Erythroblast (primary cell): ENCODE results near the gene KCNJ16.

Source experiments
- DNase-seq, 2 experiments: peaks; one replicate each; lab custom pipeline; 2025; lab: John Stamatoyannopoulos, UW
- GATA1 ChIP-seq: IDR thresholded peaks from 2 replicates; pipeline ENCODE4 v1.6.1; 2011; ENCODE audit warnings: low read depth, mild to moderate bottlenecking, control low read depth, low read length, moderate library complexity
- POLR2A ChIP-seq: IDR thresholded peaks from 2 replicates; pipeline ENCODE4 v1.6.1; 2011; ENCODE audit warnings: mild to moderate bottlenecking, low read length

Gene KCNJ16

DNA sequence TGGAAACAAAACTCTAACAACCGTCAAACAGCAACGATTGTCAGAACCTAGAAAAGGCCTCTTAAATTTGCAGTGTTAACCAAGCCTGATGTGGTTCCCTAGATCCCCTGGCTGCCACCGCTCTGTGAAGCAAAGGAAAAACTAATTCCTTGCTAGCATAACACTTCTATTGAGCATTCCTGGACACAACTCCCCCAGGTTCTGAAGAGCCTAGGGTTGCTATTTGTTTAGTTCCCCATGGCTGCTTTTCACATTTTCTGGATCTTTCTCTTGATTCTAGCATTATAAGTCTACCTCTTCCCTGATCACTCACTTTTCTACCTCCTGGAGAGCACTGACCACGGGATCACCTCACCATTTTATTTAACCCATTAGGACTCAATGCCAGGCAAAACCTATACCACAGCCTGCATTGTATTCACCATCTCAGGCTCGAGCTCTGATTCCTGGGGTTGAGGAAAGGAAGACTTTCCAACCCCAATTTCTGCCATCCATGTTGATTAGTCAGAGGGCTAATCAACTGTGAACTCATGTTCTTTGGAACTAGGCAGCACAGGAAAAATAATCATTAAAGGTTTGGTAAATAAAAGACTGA, 692 bp upstream of the KCNJ16 start:
- no peak for TF ChIP-seq GATA1
- no peak for DNase-seq

DNA sequence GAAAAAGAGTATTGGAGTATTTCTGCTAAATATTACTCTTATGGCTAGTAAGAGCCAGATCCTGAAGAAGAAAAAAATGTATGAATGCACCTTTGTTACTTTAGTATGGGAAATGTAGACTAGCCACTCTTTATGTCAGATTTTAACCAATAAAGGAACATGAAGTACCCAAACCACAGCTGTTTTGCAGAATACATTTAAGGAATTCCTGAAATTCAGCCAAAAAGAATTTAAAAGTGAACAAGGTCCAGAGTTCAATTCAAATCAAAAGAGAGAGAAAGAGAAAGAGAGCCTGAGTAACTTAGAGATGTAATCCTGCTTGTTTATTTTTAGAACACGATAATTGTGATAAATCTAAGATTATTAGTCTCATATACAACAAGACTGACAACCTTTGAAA, 1.2 kb downstream of the KCNJ16 start:
- no peak for DNase-seq
- TF ChIP-seq GATA1 (no peak), POLR2A (no peak)

DNA sequence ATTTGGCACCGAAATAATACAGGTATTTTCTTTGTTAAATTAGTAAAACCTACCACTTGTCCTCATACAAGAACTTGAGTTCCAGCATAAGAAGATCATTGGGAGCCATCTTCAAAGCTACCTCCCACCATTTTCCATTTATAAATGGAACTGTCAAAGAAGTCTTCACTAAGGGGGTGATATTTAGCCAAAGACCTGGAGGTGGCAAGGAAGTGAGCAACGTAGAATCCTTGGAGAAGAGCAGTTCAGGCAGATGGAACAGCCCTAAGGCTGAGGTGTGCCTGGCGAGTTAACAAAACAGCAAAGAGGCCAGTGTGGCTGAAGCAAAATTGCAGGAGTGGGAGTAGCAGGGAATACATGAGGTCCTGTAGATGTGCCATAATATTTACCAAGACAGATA, 1.8 kb downstream of the KCNJ16 start:
- TF ChIP-seq POLR2A, result no peak
- TF ChIP-seq GATA1, result no peak
- DNase-seq, result no peak

DNA sequence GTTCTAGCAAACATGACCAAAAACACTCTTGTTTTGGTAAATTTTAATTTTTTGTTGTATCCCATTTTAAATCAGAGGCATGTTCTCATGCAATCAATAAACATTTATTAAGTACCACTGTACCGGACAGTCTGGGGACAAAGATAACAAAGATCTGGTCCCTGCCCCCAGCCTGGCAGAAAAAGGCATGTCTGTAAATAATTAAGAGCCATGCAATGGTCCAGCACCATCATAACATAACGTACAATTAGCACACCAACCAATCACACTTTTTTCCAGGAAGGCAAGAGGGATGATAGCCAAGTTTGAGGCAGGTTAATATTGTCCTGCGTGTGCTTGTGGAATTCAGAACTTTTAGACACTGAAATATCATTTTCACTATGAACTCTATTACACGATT, 3.5 kb downstream of the KCNJ16 start:
- TF ChIP-seq POLR2A (no peak), GATA1 (no peak)
- DNase-seq, result no peak

DNA sequence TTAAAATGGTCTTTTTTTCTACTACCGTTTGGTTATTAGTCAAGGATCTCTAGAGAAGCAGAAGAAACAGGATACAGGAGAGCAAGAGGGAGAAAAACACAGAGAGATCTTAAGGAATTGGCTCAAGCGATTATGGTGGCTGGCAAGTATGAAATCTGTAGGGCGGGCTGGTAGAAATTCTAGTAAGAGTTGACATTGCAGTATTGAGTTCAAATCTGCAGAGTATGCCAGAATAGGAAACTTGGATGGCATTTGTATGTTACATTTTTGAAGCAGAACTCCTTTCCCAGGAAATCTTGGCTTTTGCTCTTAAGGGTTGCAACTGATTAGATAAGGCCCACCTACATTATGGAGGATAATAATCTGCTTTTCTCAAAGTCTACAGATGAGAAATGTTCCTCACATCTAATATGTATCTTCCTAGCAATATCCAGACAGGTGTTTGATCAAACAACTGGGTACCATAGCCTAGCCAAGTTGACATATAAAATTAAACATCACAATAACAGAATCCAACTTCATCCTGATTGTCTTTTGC, 4.0 kb downstream of the KCNJ16 start:
- TF ChIP-seq GATA1 (no peak), POLR2A (no peak)
- DNase-seq, result no peak

DNA sequence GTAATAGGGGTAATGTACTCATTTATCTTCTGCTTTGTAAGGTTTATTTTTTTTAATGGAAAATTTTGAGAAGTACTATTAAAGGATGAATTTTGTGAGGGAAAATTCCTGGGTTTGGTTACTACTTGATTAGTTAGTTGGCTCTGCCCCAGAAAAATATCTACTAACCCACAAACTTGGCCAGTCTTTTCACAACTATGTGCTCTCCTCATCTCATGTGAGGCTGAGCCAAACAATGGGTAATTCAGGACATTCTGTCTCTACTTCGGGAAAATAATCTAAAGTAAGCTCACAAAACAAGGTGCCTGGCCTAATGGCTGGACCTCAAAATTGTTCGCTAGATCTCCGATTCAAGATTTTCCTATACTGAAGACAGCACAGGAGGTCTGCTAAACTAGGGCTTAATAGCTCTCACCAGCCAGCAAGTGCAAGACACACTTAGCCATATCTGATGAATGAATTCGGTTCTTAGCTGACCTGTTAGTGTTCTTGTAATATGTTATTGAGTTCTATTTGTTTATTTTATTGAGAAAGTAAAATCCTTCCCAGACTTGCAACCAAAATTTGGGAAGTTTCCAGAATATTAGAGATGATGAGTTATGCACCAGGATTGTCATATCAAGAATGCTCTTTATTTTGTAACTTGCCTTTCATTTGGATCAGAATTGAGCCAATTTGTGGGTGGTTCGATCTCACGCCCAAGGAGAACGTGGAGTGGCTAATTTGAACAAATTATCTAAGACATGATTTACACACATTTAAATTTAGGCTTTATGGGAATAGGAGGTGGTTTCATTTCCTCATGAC, 5.7 kb downstream of the KCNJ16 start:
- TF ChIP-seq POLR2A, result no peak
- DNase-seq, result no peak

DNA sequence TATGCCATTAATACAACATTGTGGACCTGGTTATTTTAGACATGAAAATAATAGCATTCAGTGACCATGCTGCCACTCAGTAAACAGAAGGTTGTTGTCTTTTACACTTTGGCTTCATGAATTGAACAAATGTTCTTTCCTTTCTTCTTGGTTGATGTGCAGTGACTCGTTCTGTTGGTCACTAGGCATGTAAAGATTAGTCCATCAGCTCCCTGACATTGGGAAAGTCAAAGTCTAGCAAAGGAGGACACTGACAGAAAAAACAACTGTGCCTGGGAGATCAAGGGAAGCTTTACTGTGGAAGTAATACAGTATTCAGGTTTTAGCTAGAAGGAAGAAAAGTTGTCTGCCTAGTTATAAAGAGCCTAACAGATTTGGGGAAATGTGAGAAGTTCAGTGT, 6.9 kb downstream of the KCNJ16 start:
- TF ChIP-seq POLR2A, result no peak
- no peak for TF ChIP-seq GATA1
- DNase-seq, result no peak

DNA sequence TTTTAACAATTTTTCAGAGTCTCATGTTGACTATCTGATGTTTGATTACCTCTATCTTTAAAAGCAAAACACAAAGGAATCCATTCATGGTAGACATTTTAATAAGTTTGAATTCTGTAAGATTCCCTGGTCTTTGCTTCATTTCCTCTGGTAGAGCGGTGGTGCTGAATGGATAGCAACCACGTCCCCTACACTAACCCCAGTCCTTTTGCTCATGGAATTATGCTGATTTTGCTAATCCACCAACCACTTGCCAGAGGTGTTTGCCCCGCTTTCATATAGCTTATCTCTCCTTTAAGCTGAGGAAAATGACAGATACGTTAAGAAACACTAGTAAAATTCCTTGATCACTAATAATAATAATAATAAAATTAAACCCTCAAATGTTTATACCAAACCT, 9.5 kb downstream of the KCNJ16 start:
- no peak for TF ChIP-seq POLR2A
- no peak for TF ChIP-seq GATA1
- DNase-seq, result no peak

DNA sequence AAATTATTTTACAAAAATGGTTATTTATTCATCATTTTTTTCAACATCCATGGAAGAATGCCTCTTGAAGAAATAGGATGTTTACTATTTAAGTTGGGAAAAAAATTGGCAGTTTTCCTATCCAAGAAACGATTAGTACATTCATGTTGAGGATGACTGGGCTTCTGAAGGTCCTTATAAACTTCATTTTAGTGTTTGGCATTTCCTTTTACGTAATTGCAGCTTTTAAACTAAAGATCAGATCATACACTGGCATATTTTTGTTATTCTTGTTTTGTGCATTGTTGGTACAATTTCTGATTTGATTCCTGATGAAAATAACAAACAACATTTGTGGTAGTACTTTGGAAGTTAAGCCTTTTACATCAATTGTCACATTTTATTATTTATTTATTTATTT, 11.5 kb downstream of the KCNJ16 start:
- DNase-seq, result no peak
- no peak for TF ChIP-seq POLR2A
- TF ChIP-seq GATA1, result no peak

DNA sequence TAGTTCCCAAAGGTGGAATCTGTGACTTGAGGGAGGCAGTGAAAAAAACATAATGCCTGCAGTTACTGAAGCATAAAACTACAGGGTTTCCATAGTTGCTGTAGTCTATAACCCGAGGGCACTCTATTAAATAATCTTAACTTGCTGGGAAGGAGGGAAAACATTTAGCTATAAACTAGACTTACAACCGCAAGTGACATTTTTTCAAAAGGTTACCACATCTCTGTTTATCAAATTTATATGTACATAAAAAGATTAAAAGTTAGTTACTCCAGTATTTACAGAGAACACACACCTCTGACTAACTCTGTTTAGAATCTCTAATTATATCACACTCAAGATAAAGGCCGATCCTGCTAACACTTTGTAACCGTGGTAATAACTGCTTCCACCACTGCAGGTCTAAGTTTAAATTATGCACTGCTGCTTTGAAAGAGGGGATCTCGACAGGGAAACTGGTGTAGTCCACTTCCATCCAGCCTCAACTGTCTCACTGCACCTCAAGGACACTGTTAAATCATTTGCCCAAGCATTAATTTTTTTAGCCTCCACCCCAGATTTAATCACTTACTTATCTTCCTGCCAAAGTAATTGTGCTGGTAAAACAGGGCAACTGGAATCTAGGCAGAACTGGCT, 14.6 kb downstream of the KCNJ16 start:
- TF ChIP-seq POLR2A, result no peak
- TF ChIP-seq GATA1, result no peak
- no peak for DNase-seq

DNA sequence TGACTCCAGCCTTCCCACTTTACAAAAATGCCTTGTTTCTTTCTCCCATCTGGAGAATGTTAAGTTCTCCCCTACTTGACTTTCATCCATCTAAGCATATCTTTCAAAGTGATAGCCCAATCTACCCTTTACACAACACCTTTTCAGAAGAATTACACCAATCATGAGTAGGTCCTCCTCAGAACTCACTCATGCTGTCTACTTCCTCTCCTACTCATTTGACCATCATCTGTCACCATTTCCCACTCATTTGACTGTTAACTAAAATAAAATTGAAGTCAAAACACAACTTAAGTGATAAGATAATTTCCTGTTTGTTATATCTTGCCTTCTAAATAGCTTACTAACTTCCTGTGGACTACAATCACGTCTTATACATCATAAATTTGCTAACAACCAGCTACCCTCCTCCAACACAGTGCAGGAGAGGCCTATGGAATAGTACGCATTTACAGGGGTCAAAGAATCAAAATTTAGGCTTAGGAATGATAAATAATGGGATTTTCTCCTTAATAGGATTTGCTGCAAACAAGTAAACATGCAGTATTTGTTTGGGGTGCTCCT, 16.1 kb downstream of the KCNJ16 start:
- no peak for DNase-seq
- no peak for TF ChIP-seq GATA1
- TF ChIP-seq POLR2A, result no peak

DNA sequence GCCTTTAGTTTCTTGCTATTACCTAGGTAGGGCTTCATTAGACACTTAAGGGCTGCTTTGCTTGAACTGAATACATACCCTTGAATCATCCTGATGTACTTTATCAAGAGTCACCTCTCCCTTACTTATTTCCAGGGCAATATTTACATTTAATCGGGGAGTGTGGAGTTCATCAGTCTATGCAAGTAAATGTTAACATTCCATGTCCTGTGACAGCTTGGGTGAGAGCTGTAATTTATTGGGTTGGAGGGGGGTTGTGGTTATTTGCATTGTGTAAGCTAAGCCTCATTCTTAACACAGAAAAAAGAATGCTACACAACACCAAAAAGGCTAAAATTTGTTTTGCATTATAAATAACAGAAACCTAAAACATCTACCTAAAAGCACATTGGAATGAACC, 16.7 kb downstream of the KCNJ16 start:
- no peak for DNase-seq
- TF ChIP-seq POLR2A, result no peak
- TF ChIP-seq GATA1, result no peak

DNA sequence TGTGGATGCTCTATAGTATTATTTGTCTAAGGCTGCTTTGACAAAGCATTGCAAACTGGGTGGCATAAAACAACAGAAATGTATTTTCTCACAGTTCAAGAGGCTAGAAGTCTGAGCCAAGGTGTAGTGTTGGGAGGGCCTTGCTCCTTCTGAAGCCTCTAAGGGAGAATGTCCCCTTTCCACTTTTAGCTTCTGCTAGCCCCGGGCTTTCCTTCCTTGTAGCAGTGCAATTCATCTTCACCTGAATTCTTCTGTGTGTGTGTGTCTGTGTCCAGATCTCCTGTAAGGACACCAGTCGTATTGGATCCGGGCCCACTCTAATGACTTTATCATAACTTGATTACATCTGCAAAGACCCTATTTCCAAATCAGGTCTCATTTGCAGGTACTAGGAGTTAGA, 18.1 kb downstream of the KCNJ16 start:
- no peak for DNase-seq
- TF ChIP-seq POLR2A (no peak), GATA1 (no peak)

DNA sequence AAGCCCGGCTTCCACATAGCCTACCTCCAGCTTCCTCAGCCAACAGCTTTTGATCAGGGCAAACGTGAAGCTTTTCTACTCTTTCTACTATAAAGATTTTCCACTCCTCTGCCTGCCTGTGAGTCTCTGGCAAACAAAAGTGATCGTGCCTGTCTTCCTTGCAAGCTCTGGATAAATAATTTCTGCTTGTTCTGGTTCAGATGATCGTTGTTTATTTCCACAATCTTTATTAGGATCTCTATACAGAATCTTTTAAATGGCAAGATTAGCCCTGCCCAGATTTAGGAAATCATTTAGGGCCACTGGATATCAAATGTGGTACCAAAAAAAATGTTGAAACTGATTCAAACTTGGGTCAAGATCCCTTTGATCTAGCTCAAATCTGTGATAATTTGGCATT, 20.4 kb downstream of the KCNJ16 start:
- DNase-seq, result no peak
- no peak for TF ChIP-seq POLR2A
- TF ChIP-seq GATA1, result no peak

DNA sequence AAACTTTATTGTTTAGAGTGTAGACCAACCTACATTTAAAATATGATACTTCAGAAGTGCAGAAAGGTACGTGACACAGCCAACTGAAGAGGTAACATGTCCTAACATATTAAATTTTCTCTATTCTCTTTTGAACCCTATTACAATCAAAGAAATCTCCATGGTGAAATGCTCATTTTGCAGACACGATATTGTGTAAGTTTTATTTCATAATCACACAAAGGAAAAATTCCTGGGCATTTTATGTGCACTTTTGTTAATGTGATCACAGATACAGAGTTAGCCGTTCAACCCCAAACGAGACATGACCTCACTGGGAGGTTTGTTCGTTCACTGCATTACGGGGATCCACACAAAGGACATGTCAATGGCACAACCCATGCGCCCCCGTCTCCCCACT, 21.8 kb downstream of the KCNJ16 start:
- no peak for DNase-seq
- TF ChIP-seq POLR2A (no peak), GATA1 (no peak)
